ENCODE data around the gene VPS13A. TPM values are rescaled to one million over a fixed set of nuclear protein-coding genes. Genes with fewer than 3 reads are reported as not detected.

Gene VPS13A
- total RNA-seq, 2 experiments from 2014 or later, result 27.0 to 44.6 TPM

GRCh38 chr9:77325058-77325457 lies 147.7 kb downstream of the VPS13A start:
- DNase-seq (ENCODE audit: low spot score), result no peak
- TF ChIP-seq EZH2phosphoT487 (IDR thresholded peaks at IDR 0.05; ENCODE audit: borderline replicate concordance, low read depth, low read length), result no peak
- TF ChIP-seq, protein P1, sequence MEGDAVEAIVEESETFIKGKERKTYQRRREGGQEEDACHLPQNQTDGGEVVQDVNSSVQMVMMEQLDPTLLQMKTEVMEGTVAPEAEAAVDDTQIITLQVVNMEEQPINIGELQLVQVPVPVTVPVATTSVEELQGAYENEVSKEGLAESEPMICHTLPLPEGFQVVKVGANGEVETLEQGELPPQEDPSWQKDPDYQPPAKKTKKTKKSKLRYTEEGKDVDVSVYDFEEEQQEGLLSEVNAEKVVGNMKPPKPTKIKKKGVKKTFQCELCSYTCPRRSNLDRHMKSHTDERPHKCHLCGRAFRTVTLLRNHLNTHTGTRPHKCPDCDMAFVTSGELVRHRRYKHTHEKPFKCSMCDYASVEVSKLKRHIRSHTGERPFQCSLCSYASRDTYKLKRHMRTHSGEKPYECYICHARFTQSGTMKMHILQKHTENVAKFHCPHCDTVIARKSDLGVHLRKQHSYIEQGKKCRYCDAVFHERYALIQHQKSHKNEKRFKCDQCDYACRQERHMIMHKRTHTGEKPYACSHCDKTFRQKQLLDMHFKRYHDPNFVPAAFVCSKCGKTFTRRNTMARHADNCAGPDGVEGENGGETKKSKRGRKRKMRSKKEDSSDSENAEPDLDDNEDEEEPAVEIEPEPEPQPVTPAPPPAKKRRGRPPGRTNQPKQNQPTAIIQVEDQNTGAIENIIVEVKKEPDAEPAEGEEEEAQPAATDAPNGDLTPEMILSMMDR (conservative IDR thresholded peaks at IDR 0.05; ENCODE audit: low read length), result no peak
- H3K79me2 ChIP-seq (ENCODE audit: insufficient read depth, low read depth, low read length), result no peaks in the 10 kb centered on the region
- H3K36me3 ChIP-seq (ENCODE audit: insufficient read depth, low read length), result peaks cover 46% of the 10 kb centered on the region; the same call in 1 of the 2 replicates
- no peak overlapping the region for H3K4me2 ChIP-seq (ENCODE audit: low read length)
- H4K20me1 ChIP-seq (ENCODE audit: insufficient read depth, low read length), result no peaks in the 10 kb centered on the region
- no peak overlapping the region for H3K4me3 ChIP-seq (ENCODE audit: low read depth, low read length, poor library complexity, severe bottlenecking)
- no peaks in the 10 kb centered on the region for H3K9me2 ChIP-seq (ENCODE audit: insufficient read depth, low read length)
- POLR2A ChIA-PET, result no interaction called here
- H3K4me1 ChIP-seq (ENCODE audit: insufficient read depth, low read length, poor library complexity, severe bottlenecking), result no peaks in the 10 kb centered on the region
- intact Hi-C loops (cut with micrococcal nuclease; ENCODE audit: unreplicated experiment), result no loop called here
- no TSS peak for BruUV-seq (replicated peaks)
- no peak overlapping the region for H2AFZ ChIP-seq (ENCODE audit: low read length)
- no peak overlapping the region for H3K27ac ChIP-seq (ENCODE audit: low read depth, low read length, poor library complexity, severe bottlenecking)
- no peaks in the 10 kb centered on the region for H3K9me3 ChIP-seq (ENCODE audit: low read length)
- CTCF ChIA-PET (ENCODE audit: unreplicated experiment), result no interaction called here

GRCh38 chr9:77328102-77328501 lies 150.8 kb downstream of the VPS13A start:
- no peaks in the 10 kb centered on the region for H3K9me3 ChIP-seq (ENCODE audit: low read length)
- DNase-seq (ENCODE audit: low spot score), result no peak
- H3K9me2 ChIP-seq (ENCODE audit: insufficient read depth, low read length), result no peaks in the 10 kb centered on the region
- intact Hi-C loops (cut with micrococcal nuclease; ENCODE audit: unreplicated experiment), result no loop called here
- TF ChIP-seq, protein P1 (conservative IDR thresholded peaks at IDR 0.05; ENCODE audit: low read length), result no peak
- TF ChIP-seq EZH2phosphoT487 (IDR thresholded peaks at IDR 0.05; ENCODE audit: borderline replicate concordance, low read depth, low read length), result no peak
- no peak overlapping the region for H2AFZ ChIP-seq (ENCODE audit: low read length)
- no peak overlapping the region for H3K4me2 ChIP-seq (ENCODE audit: low read length)
- CTCF ChIA-PET (ENCODE audit: unreplicated experiment), result no interaction called here
- BruUV-seq (replicated peaks), result no TSS peak
- H4K20me1 ChIP-seq (ENCODE audit: insufficient read depth, low read length), result no peaks in the 10 kb centered on the region
- peaks cover 35% of the 10 kb centered on the region; the same call in 1 of the 2 replicates for H3K36me3 ChIP-seq (ENCODE audit: insufficient read depth, low read length)
- no peak overlapping the region for H3K27ac ChIP-seq (ENCODE audit: low read depth, low read length, poor library complexity, severe bottlenecking)
- no peaks in the 10 kb centered on the region for H3K79me2 ChIP-seq (ENCODE audit: insufficient read depth, low read depth, low read length)
- H3K4me3 ChIP-seq (ENCODE audit: low read depth, low read length, poor library complexity, severe bottlenecking), result no peak overlapping the region
- H3K4me1 ChIP-seq (ENCODE audit: insufficient read depth, low read length, poor library complexity, severe bottlenecking), result no peaks in the 10 kb centered on the region
- POLR2A ChIA-PET, result interaction anchor here (1.4 kb wide), 1 partner anchor 15 kb away, joined by 3 read pairs; no protein-coding TSS in a partner anchor

DNA sequence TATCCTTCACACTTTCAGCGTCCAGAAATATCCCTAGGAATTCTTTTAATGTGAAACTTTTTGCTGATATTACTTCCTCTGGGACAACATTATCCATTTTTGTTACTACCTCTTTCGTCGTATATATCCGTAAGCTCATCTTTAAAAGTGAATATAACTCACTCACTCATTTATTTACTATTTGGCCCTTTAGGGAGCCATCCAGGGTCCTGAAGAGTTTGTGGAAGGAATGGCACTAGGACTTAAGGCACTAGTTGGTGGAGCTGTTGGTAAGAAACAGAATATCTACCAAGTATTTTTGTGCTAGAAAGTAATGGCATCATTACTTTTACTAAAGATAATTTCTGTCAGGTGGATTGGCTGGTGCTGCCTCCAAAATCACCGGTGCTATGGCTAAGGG lies 192.7 kb downstream of the VPS13A start:
- no peak overlapping the region for H3K27ac ChIP-seq (ENCODE audit: low read depth, low read length, poor library complexity, severe bottlenecking)
- H3K9me3 ChIP-seq (ENCODE audit: low read length), result no peaks in the 10 kb centered on the region
- H3K79me2 ChIP-seq (ENCODE audit: insufficient read depth, low read depth, low read length), result no peaks in the 10 kb centered on the region
- peaks cover 33% of the 10 kb centered on the region for H3K36me3 ChIP-seq (ENCODE audit: insufficient read depth, low read length)
- no peaks in the 10 kb centered on the region for H4K20me1 ChIP-seq (ENCODE audit: insufficient read depth, low read length)
- H3K9me2 ChIP-seq (ENCODE audit: insufficient read depth, low read length), result no peaks in the 10 kb centered on the region
- POLR2A ChIA-PET, result no interaction called here
- H3K4me3 ChIP-seq (ENCODE audit: low read depth, low read length, poor library complexity, severe bottlenecking), result no peak overlapping the region
- no peaks in the 10 kb centered on the region for H3K4me1 ChIP-seq (ENCODE audit: insufficient read depth, low read length, poor library complexity, severe bottlenecking)
- intact Hi-C loops (cut with micrococcal nuclease; ENCODE audit: unreplicated experiment), result no loop called here
- BruUV-seq (replicated peaks), result no TSS peak
- DNase-seq (ENCODE audit: low spot score), result no peak
- no peak overlapping the region for H3K4me2 ChIP-seq (ENCODE audit: low read length)
- CTCF ChIA-PET (ENCODE audit: unreplicated experiment), result no interaction called here
- TF ChIP-seq EZH2phosphoT487 (IDR thresholded peaks at IDR 0.05; ENCODE audit: borderline replicate concordance, low read depth, low read length), result no peak
- TF ChIP-seq, protein P1 (conservative IDR thresholded peaks at IDR 0.05; ENCODE audit: low read length), result no peak
- no peak overlapping the region for H2AFZ ChIP-seq (ENCODE audit: low read length)
